Esophagus squamous epithelium (tissue), 5 donors: ENCODE data around the gene TMEM200C. TPM values are rescaled to one million over a fixed set of nuclear protein-coding genes. Genes with fewer than 3 reads are reported as not detected.

Experiments
- DNase-seq: peaks from one replicate; lab custom pipeline; 2025; lab: John Stamatoyannopoulos, UW
- H3K27ac ChIP-seq, 4 donors: fragments of 200-600 bp; sonication (generic); one replicate each; pipeline ENCODE4 v1.5.1; 2016 to 2019; ENCODE audit warnings: mild to moderate bottlenecking in 1 of 4
- H3K27me3 ChIP-seq, 4 donors: fragments of 200-600 bp; sonication (generic); 1 replicate in 3 of 4; 2 replicates in 1 of 4; pipeline versions ENCODE4 v1.5.1 to v1.6.0; 2017 to 2021; ENCODE audit warnings: antibody characterized with exemption in 1 of 4
- H3K36me3 ChIP-seq, 3 donors: fragments of 200-600 bp; sonication (generic); one replicate each; pipeline ENCODE4 v1.5.1; 2016 to 2019
- H3K4me1 ChIP-seq, 3 donors: fragments of 200-600 bp; sonication (generic); one replicate each; pipeline ENCODE4 v1.5.1; 2017 to 2019
- H3K4me3 ChIP-seq, 4 donors: fragments of 200-600 bp; sonication (generic); 1 replicate in 3 of 4; 2 replicates in 1 of 4; pipeline ENCODE4 v1.5.1; 2016 to 2019; ENCODE audit warnings: mild to moderate bottlenecking in 2 of 4, moderate library complexity in 1 of 4
- H3K9me3 ChIP-seq, 3 donors: fragments of 200-600 bp; sonication (generic); one replicate each; pipeline ENCODE4 v1.5.1; 2016 to 2019
- CTCF ChIP-seq, 6 experiments: fragments of 450-650 bp in 4 of 6; fragments of 200-600 bp in 2 of 6; sonication (generic) in 2 of 6; IDR thresholded peaks; one replicate each; pipeline ENCODE4 v1.5.1; 2016 to 2019; ENCODE audit warnings: antibody characterized with exemption in 6 of 6, mild to moderate bottlenecking in 4 of 6, moderate library complexity in 4 of 6
- POLR2A ChIP-seq, 4 donors: fragments of 450-650 bp; IDR thresholded peaks; one replicate each; pipeline ENCODE4 v1.6.1; 2017; ENCODE audit warnings: antibody characterized with exemption in 4 of 4, mild to moderate bottlenecking in 4 of 4, moderate library complexity in 3 of 4
- WGBS, 2 donors: methylation state at CpG; one replicate each; pipeline ENCODE4 v1.1.5; 2018; 5-methylcytosine and 5-hydroxymethylcytosine counted together
- intact Hi-C: fragments of 100-400 bp; cut with DNase I; formaldehyde crosslinking; loops from one replicate; pipeline ENCODE4 v1.15.0; 2022
- total RNA-seq, 4 donors: library from RNA; depleted of rRNA; stranded (reverse); fragments of >200 nt; gene quantifications; one replicate each; pipeline ENCODE4 v1.1.0, GENCODE V29; 2016
- donor health status: DM: yes; HTN: yes; CAD: no.

TMEM200C gene
- total RNA-seq, 4 donors from 2014 or later: 0.04 to 0.38 TPM; not detected in 2

- Histone ChIP-seq H3K27me3 (peaks cover 0 to 4% (median 0%) of the 10 kb centered on the region in 4 donors), H3K36me3 (no peaks in the 10 kb centered on the region), H3K4me3 (no peak overlapping the region), H3K4me1 (no peaks in the 10 kb centered on the region), H3K9me3 (no peaks in the 10 kb centered on the region), H3K27ac (no peak overlapping the region)
- no peak for TF ChIP-seq POLR2A (IDR thresholded peaks at IDR 0.05)
- no peak for TF ChIP-seq CTCF (IDR thresholded peaks at IDR 0.05)
- 62 to 68% methylated on average over 5 of the region's 5 CpGs for WGBS, 2 donors
- DNase-seq: no peak
- intact Hi-C loops: no loop called here
Measured at GRCh38 chr18:5914951-5915350, 19.6 kb upstream of the TMEM200C start.

- no peak for TF ChIP-seq CTCF (IDR thresholded peaks at IDR 0.05)
- TF ChIP-seq POLR2A (IDR thresholded peaks at IDR 0.05): no peak
- intact Hi-C loops: no loop called here
- 43% methylated on average over 1 of the region's 1 CpG for WGBS, 2 donors
- no peak for DNase-seq
- Histone ChIP-seq H3K9me3 (no peaks in the 10 kb centered on the region), H3K36me3 (no peaks in the 10 kb centered on the region), H3K27ac (no peak overlapping the region), H3K4me3 (no peak overlapping the region), H3K27me3 (no peaks in the 10 kb centered on the region), H3K4me1 (no peaks in the 10 kb centered on the region)
Measured at GRCh38 chr18:5914016-5914415, 18.7 kb upstream of the TMEM200C start.

- intact Hi-C loops: no loop called here
- Histone ChIP-seq H3K27ac (no peak overlapping the region), H3K27me3 (no peaks in the 10 kb centered on the region), H3K36me3 (no peaks in the 10 kb centered on the region), H3K4me3 (no peak overlapping the region), H3K4me1 (no peaks in the 10 kb centered on the region), H3K9me3 (no peaks in the 10 kb centered on the region)
- DNase-seq: no peak
- TF ChIP-seq CTCF (IDR thresholded peaks at IDR 0.05) (no peak), POLR2A (IDR thresholded peaks at IDR 0.05) (no peak)
- WGBS, 2 donors: 71 to 75% methylated on average over 6 to 7 of the region's 7 CpGs
Measured at GRCh38 chr18:5912566-5912965, 17.2 kb upstream of the TMEM200C start.

- TF ChIP-seq POLR2A (IDR thresholded peaks at IDR 0.05): no peak
- TF ChIP-seq CTCF (IDR thresholded peaks at IDR 0.05): no peak
- H3K36me3 ChIP-seq: no peaks in the 10 kb centered on the region
- WGBS, 2 donors: 37 to 39% methylated on average over 2 of the region's 2 CpGs
Measured at GRCh38 chr18:5909125-5909524, 13.8 kb upstream of the TMEM200C start.

GRCh38 chr18:5903386-5903785, 8.1 kb upstream of the TMEM200C start:
- DNase-seq: no peak
- no peaks in the 10 kb centered on the region for H3K36me3 ChIP-seq
- H3K4me3 ChIP-seq: no peak overlapping the region
- no peaks in the 10 kb centered on the region for H3K9me3 ChIP-seq
- H3K27me3 ChIP-seq: peaks cover 0 to 38% (median 0%) of the 10 kb centered on the region in 4 donors
- no peak for TF ChIP-seq CTCF (IDR thresholded peaks at IDR 0.05)
- TF ChIP-seq POLR2A (IDR thresholded peaks at IDR 0.05): no peak
- 79 to 88% methylated on average over 10 of the region's 10 CpGs for WGBS, 2 donors
- no peaks in the 10 kb centered on the region for H3K4me1 ChIP-seq
- intact Hi-C loops: no loop called here
- no peak overlapping the region for H3K27ac ChIP-seq

More at GRCh38 chr18:5909125-5909524, 13.8 kb upstream of the TMEM200C start:
- intact Hi-C loops: no loop called here
- Histone ChIP-seq H3K4me3 (no peak overlapping the region), H3K27me3 (peaks cover 0 to under 1% (median 0%) of the 10 kb centered on the region in 4 donors), H3K27ac (no peak overlapping the region), H3K4me1 (no peaks in the 10 kb centered on the region), H3K9me3 (no peaks in the 10 kb centered on the region)
- no peak for DNase-seq
